Activated CD8-positive, alpha-beta memory T cell treated with anti-CD3 and anti-CD28 coated beads, Interleukin-2, amount 50 U/mL, for 1 hour (primary cell): ENCODE data around the gene ATAD3C.
"Not testable (repeated sequence)": the region's sequence is repeated elsewhere in the genome, so short reads cannot be mapped to it uniquely, and the experiment has no call there.

ENCODE experiments used
- DNase-seq: peaks from one replicate; pipeline ENCODE4 v3.0.0-alpha.2; 2020; ENCODE audit errors: extremely low read depth

ATAD3C gene

GRCh38 chr1:1449099-1449739 lies at the start of gene ATAD3C:
Gene ATAD3C (plus strand): TSS chr1:1449689. CDS start chr1:1450684, 995 bp downstream.
- no peak for DNase-seq

GRCh38 chr1:1399872-1400575 lies 49.5 kb upstream of the ATAD3C start:
- DNase-seq = no peak

GRCh38 chr1:1400576-1401456 lies 48.7 kb upstream of the ATAD3C start:
- DNase-seq = no peak

- DNase-seq = no peak
These were observed 48.0 kb upstream of the ATAD3C start for GRCh38 chr1:1401457-1402010.

- DNase-seq = no peak
These were observed 47.2 kb upstream of the ATAD3C start for GRCh38 chr1:1402072-1402900.

GRCh38 chr1:1402901-1403392 lies 46.5 kb upstream of the ATAD3C start:
- not testable (repeated sequence) for DNase-seq

- DNase-seq = no peak
These were observed 45.8 kb upstream of the ATAD3C start for GRCh38 chr1:1403653-1404052.

GRCh38 chr1:1406101-1406820 lies 43.2 kb upstream of the ATAD3C start:
- no peak for DNase-seq

- peak; percentile 89 for DNase-seq
These were observed 42.5 kb upstream of the ATAD3C start, which contains the start of gene MRPL20 for GRCh38 chr1:1406821-1407635. Gene MRPL20 (minus strand): TSS chr1:1407293. CDS start chr1:1407217, 76 bp downstream.

- no peak for DNase-seq
These were observed 41.7 kb upstream of the ATAD3C start for GRCh38 chr1:1407636-1408318.

- not testable (repeated sequence) for DNase-seq
These were observed 39.3 kb upstream of the ATAD3C start for GRCh38 chr1:1410238-1410637.

GRCh38 chr1:1411626-1412025 lies 37.9 kb upstream of the ATAD3C start:
- DNase-seq = no peak

- DNase-seq = not testable (repeated sequence)
These were observed 37.1 kb upstream of the ATAD3C start for GRCh38 chr1:1412311-1412902.

GRCh38 chr1:1415751-1416150 lies 33.7 kb upstream of the ATAD3C start:
- DNase-seq = no peak

- DNase-seq = not testable (repeated sequence)
These were observed 32.1 kb upstream of the ATAD3C start for GRCh38 chr1:1417396-1417795.

- DNase-seq = not testable (repeated sequence)
These were observed 31.5 kb upstream of the ATAD3C start for GRCh38 chr1:1417825-1418463.

GRCh38 chr1:1418464-1419362 lies 30.8 kb upstream of the ATAD3C start:
- DNase-seq = no peak
